GM12878 (cell line): ENCODE results near the gene LTB4R.

Experiments
- CBX5 ChIP-seq: sonication (generic); IDR thresholded peaks from 2 replicates; pipeline ENCODE4 v1.6.1; 2016; ENCODE audit warnings: low read depth, moderate library complexity, mild to moderate bottlenecking, inconsistent platforms
- CTCF ChIP-seq, 3 experiments: IDR thresholded peaks in 2 of 3; conservative IDR thresholded peaks in 1 of 3; 2 replicates each; pipeline ENCODE4 v1.5.1; 2011; ENCODE audit warnings: low read depth in 3 of 3, low read length in 3 of 3, mild to moderate bottlenecking in 3 of 3, control low read depth in 2 of 3, moderate library complexity in 2 of 3, inconsistent platforms in 1 of 3, mixed read lengths in 1 of 3; ENCODE audit not compliant: control insufficient read depth in 2 of 3, insufficient read depth in 1 of 3; ENCODE audit errors: extremely low read depth in 1 of 3
- E2F4 ChIP-seq: IDR thresholded peaks from 2 replicates; pipeline ENCODE4 v1.6.1; 2012; ENCODE audit warnings: low read depth, low read length, improper control_type of control experiment
- MLLT1 ChIP-seq: fragments of 450-650 bp; IDR thresholded peaks from 2 replicates; pipeline ENCODE4 v1.6.1; 2016; ENCODE audit warnings: mild to moderate bottlenecking
- NFIC ChIP-seq: IDR thresholded peaks from 2 replicates; pipeline ENCODE4 v1.6.1; 2012; ENCODE audit warnings: low read depth, mild to moderate bottlenecking, inconsistent platforms, low read length, moderate library complexity
- POLR2A ChIP-seq: IDR thresholded peaks from 2 replicates; pipeline ENCODE4 v1.6.1; 2011; ENCODE audit warnings: low read depth, mild to moderate bottlenecking, low read length
- RAD21 ChIP-seq: IDR thresholded peaks from 2 replicates; pipeline ENCODE4 v1.6.1; 2011; ENCODE audit warnings: mild to moderate bottlenecking, low read depth, low read length, moderate library complexity; ENCODE audit not compliant: insufficient read depth
- ZBTB40 ChIP-seq: fragments of 450-650 bp; IDR thresholded peaks from 2 replicates; pipeline ENCODE4 v1.6.1; 2016; ENCODE audit warnings: mild to moderate bottlenecking, moderate library complexity, borderline replicate concordance
- ZNF207 ChIP-seq: fragments of 450-650 bp; IDR thresholded peaks from 2 replicates; pipeline ENCODE4 v1.6.1; 2014; ENCODE audit warnings: antibody characterized with exemption, mild to moderate bottlenecking, borderline replicate concordance

GRCh38 chr14:24290746-24291145 lies 20.6 kb upstream of the LTB4R start:
- TF ChIP-seq RAD21 (no peak), NFIC (no peak), CTCF (IDR thresholded peaks at IDR 0.05 in 2 of 3, conservative IDR thresholded peaks at IDR 0.05 in 1 of 3; ENCODE audit: control insufficient read depth in 2 of 3, extremely low read depth in 1 of 3, insufficient read depth in 1 of 3, low read depth in 3 of 3, low read length in 3 of 3) (no peak), MLLT1 (no peak), POLR2A (no peak), E2F4 (no peak), CBX5 (no peak), ZBTB40 (no peak), ZNF207 (no peak)
